Activated CD4-positive, alpha-beta T cell treated with anti-CD3 and anti-CD28 coated beads, Interleukin-2, Interleukin-4, amounts not matched to agents 100 ng/mL and 50 ng/mL, durations not matched to agents 16 hours and 8 hours (primary cell): ENCODE results near the gene DYNC1I1.
A peak's percentile ranks its signal among the peaks of the same experiment; 100 is the strongest.

Experiments used
- DNase-seq: peaks from one replicate; pipeline ENCODE4 v3.0.0-alpha.2; 2020; ENCODE audit warnings: low spot score

DYNC1I1 gene

DNA sequence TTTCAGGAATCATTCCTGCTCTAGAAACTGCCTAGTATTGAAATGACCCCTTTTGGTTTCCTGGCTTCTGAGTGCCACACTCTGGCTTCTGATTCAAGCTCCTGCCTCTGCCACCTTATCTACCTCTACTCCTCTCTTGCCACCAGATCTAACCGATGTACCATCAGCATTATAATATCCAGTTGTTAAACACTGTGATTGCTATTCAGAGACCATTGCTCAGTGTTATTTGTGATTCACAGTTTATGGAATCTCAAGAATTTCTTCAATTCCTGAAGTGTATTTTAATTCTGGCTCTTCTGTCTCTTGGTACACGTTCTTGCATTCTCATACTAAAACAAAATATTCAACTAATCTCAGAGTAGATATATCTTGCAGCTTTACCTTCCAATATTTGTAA is 88.7 kb downstream of the DYNC1I1 start:
- no peak for DNase-seq

DNA sequence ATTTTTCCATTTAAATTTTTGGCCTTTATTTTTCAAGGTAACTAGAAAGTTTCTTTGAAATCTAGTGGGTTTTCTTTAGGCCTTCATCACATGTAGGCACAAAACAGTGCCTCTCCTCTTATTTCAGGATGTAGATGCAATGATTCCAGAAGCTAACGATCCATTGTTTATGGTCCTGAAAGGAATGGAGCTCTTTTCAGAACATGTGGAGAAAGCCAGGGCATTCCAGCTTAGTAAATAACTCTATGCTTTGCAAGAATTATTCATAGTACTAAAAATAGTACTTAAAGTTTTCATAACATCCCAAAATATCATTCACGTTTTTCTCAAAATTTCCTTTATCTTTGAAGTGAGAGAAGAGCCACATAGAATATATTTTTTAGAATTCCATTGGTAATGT is 91.3 kb downstream of the DYNC1I1 start:
- DNase-seq = no peak

DNA sequence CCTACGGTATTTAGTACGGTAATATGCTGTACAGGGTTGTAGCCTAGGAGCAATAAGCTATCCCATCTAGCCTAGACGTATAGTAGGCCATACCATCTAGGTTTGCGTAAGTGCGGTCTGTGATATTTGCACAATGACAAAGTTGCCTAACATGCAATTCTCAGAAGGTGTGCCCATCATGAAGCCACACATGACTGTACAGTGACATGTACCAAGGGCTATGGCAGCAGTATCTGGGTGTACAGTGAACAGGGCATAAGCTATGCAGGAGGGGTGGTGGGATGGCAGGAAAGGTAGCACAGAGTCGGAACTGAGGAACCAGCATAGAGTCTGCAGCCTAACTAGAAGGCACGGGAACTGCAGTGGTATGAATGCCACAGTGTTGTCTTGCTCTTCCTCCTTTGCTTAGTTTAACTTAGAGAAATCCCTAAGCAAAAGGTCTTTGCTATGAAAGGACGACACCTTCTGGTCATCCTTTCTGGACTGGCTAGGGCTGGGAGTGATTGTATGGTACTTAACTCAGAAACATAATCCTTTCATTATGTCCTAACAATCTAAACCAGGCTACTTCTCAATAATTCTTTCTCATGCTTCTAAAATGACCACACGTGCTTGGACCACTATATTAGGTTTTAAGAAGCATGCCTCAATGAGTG is 93.5 kb downstream of the DYNC1I1 start:
- DNase-seq = no peak

DNA sequence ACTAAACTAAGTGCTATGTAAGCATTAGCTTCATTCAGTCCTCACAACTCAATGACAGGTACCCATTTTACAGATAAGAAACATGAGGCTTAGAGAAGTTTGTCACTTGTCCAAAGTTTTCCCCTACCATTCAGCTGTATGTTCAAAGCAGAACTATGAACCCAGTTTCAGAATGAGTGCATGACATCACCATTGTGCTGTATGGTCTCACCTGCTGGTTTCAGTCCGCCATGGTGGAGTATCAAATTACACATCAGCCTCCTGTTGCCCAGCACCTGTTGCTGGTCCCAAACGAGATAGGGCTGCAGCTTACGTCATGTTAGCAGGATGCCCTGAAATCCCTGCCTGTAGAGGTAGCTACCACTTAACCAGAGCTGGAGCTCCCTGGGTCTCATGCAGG is 95.0 kb downstream of the DYNC1I1 start:
- peak; percentile 17 for DNase-seq

DNA sequence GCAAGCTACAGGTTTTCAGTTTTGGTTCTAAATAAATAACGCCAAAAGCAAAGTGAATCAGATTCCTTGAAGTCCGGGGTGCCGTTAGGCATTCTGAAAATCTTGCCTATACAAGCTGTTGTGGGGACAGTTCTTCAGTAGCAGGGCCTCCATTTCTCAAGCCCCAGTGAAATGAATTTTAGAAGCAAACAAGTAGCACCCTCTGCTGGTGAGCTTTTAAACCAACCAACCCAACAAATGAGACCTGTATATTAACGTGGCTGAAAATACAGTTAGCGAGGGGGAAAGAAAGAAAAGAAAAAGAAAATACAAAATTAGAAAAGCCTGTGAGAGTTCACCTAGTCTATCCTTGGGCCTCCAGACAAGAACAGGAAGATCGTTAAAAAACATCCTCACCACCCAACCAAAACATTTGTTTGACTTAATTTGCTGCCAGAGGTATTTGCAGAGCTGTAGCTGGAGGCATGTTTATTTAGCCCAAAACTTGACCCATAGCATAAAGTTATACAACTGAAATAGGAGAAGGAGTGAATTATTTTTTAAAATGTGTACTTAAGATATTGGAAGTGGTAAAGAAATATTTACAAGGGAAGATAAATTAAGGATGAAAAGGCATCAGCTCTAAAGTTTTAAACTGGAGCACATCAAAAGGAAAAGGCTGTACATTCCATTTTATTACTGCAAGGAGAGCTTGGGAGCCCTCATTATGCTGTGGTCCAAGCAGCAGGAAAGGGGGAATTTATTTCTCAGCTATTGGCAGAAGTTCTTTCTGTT is 98.9 kb downstream of the DYNC1I1 start:
- DNase-seq = peak; percentile 51

DNA sequence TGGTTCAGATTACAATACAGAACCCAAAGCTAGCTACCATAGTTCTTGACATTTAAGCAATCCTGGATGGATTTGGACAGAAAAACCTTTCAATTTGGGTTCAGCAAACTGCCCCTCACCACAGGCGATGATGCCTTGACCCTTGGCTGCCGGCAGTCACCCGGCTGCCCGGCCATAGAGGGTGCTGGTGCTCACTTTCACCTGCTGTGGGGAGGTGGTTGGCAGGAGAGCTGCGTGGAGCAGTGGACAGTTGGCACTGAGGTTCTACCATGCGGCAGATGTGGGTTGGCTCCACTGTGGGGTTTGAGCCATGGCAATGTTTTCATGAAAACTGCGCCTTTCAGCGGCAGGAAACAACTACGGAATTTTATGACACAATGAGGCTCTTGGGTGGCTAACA is 99.5 kb downstream of the DYNC1I1 start:
- no peak for DNase-seq

DNA sequence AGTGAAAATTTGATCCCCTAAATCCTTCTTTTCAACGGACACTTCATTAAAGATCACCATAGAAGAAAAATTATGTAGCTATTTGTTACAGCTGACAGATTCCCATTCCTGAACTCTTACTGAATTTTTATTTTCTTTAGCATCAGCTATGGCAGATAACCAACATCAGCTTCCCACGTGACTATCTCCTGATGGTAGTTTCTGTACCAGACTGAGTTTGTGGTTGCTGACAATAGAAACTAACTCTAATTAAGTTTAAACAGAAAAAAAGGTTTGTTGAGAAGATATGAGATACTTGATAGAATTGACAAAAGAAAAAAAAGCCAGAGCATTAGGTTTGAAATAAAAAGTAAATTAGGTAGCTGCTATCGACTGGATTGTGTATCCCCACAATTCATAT is 101.8 kb downstream of the DYNC1I1 start:
- DNase-seq = no peak

DNA sequence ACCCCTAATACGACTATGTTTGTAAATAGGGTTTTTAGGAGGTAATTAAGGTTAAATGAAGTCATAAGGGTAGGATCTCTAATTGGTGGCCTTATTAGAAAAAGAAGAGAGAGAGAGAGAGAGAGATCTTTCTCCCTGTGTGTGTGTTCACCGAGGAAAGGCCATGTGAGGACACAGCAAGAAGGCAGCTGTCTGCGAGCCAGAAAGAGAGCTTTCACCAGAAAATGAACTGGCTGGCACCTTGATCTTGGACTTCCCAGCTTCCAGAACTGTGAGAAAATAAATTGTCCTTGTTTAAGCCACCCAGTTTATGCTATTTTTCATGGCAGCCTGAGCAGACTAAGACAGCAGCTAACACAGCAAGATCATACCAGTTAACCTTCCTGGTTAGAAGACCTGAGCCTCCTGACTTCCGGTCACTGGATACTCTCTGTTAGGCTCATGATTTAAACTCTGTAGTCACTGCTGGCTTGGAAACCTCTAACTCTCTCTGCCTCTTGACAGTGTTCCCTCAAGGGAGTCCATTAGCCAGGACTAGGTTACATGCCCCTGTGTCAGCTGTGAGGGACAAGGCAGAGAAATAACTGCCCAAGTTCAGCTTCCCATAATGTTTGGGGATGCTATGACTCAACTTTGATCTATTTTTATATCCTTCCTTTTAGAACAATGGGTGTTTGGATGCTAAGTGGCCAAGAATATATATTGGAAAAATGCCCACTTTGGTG is 102.3 kb downstream of the DYNC1I1 start:
- no peak for DNase-seq

DNA sequence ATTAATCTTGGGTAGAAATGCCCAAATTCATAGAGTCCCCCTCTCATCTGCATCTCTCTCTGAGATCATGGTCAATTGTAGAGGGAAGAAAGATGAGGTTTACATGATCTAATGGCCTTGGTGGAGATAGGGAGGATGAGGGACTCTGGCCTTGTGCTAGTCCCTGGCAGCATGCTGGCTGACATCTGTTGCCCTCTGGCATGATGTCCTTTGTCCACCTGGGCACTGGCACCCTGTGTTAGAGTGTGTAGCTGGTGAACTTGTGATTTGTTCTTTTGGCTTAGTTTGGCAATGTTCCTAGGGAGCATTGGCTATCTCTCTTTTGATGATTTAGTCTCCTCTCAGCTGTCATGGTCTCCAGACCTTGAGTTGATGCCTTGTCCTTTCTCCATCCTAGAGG is 103.2 kb downstream of the DYNC1I1 start:
- no peak for DNase-seq

DNA sequence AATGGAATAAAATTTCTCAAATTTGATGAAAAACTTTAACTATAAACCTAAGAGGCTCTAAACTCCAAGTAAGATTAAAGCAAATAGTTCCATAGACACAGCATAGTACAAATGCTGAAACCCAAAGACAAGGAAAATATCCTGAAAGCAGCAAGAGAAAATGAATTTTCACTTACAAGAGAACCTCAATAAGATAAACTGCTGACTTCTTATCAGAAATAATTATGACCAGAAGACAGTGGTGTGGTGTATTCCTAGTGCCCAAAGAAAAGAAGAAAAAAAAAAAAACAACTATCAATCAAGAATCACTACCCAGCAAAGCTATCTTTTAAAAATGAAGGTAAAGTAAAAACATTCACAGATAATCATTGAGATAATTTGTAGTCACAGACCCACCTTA is 106.3 kb downstream of the DYNC1I1 start:
- no peak for DNase-seq

DNA sequence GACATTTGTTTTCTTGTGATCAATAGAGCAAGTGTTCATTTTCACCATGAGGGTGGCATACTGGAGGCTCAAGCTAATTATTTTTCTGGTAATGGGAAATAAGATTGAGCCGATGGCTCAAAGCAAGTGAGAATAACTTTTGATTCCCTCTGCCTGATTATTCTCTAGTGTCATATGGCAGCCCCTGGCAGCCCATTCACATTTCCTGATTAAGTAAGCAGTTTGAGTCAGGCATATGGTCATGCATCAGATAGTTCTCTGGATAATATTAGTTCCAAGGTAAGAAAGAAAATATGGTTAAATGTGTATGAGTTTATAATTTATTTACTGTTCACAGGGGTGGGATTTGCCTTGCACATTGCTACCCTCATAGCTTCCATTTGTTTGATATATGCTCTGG is 109.2 kb downstream of the DYNC1I1 start:
- DNase-seq = no peak

DNA sequence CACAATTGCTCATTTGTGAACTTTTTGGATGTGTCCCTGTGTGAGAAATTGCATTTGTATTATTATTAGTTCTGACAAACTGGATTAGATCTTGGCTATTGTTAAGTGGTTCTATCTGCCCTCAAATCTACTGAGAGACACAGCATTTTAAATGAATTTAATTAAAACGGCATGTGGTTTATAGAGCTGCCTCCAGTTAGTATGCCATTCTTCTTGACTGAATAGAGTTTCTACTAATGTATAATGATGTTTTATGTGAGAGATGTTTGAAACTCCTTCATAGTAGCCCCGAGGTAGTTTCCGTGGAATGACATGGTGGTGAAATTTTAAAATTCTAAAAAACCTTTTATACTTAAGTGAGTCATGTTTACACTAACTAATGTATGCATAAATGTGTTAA is 110.9 kb downstream of the DYNC1I1 start:
- no peak for DNase-seq

DNA sequence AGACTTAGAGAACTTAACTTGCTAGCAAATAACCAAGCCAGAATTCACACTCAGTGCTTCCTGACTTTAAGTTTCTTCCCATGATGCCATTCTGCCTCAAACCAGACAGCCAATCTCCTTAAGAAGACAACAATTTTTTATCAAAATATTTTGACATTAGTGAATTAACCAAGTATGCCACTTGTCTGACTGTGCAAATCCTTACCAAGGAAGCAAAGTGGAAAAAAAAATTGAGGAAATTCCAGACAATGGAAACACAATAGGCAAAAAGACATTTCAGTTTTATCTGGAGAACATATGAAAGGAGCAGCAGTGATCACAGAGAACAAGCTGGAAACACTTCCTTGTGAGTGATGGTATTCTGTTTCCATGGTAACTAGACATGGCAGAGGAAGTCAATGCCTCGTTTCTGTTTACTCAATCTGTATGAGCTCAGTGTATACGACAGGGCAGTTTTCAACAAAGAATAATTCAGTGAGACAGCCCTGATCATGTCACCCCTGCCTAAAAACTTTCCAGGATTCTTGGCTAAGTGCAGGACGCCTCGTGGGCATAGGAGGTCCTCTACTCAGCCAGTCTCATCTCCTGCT is 114.2 kb downstream of the DYNC1I1 start:
- no peak for DNase-seq

DNA sequence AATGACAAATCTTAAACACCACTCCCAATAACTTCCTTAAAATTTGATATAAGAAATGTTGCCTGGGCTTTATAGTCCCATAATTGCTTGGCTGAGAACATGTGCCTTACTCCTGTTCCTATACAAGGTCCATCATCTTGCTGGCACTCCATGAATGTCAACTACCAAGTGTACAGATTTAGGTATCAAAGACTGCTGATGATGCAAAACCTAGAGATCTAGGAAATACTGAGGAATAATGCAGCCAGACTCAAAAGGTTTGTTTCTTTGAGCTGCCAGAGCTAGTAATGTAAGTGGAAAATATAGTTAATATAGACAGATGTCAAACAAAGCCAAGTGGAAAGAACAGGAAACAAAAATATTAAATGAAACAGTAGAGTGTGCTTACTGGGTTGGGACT is 121.1 kb downstream of the DYNC1I1 start:
- DNase-seq = no peak

DNA sequence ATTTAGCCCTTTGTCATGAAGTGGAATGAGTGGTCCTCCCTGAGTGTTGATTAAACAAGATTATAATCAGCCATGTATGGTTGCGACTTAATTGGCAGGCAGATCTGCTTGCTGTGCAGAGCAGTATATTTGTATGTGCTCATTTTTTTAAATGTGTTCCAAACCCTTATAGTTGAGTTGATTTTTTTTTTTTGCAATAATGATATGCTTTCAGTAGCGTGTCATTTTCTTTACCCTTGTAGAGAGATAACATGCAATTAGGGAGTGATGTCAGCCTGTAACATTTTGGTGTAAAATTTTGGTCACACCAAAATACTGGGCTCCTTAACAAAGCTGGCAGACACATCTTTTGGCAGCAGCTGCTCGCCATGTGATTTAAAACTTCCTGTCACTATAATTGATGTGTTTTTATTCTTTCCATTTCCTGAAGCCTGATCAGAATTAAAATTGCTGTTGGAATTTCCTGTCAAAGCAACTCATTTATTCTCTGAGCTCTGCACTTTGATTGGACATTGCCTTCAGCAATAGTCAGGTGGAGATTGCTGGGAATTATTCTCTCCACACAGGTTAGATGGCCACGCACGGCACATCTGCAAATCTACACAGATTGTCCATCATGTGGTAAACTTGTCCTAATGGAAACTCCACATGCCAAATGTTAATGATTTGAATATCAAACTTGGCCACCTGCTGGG is 125.3 kb downstream of the DYNC1I1 start:
- no peak for DNase-seq

DNA sequence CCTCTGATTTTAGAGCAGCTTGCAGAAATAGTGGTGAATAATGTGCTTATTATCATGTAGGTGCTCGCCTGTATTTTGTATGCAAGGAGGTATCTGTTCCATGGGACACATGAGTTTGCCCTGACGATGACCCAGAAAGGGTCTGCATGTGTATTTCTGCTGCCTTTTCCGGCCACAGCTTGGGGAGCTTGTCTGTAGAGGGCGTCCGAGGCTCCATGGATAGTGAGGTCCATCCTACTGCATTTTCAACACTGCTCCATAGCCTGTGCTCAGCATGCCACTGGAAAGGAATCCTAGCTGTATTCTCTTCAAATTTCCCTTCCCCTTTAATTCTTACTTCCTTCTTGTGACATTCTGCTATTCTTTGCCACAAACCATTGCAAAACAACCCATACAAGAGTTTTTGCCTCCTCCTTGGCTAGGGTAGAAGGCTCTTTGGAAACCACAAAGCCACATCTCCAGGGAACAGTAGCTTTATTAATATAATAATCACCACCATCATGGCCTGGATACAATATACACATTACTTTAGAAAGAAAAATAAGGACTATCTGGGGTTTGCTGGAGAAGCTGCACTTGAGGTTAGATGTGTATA is 127.7 kb downstream of the DYNC1I1 start:
- DNase-seq = no peak

DNA sequence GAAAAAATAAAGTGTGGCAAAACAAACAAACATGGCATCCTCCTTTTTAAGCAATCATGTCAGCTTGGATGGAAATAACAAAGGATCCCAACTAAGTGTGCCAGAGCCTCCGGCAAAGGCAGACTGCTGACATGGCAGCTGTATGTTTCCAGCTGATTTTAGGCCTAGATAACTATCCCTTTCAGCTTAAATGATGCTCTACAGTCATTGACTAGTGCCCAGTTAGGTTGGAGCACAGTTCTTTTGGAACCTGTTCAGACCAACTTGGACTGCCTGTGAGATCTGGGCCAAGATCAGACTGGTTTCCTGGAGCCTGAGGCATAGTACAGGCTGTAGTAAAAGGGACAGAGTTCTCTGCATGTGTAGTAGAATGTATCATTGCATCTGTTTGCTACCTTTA is 128.7 kb downstream of the DYNC1I1 start:
- DNase-seq = no peak

DNA sequence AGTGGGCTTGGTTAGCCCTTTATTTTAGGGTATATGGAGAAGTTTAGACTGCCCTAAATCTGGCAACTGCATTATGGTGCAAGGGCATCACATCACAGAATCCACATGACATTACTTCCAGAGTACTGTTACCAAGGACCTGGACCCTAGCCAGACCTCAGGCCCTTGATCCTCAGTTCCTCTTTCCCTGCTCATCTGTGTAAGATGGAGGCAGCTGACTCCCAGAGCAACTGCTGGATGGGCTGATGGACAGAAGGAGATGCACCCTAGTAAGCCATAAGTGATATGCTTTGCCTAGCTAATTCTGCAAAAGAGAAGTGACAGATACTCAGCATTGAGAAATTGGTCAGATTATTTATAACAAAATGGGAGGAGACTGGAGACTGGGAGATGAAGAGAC is 131.7 kb downstream of the DYNC1I1 start:
- DNase-seq = no peak

DNA sequence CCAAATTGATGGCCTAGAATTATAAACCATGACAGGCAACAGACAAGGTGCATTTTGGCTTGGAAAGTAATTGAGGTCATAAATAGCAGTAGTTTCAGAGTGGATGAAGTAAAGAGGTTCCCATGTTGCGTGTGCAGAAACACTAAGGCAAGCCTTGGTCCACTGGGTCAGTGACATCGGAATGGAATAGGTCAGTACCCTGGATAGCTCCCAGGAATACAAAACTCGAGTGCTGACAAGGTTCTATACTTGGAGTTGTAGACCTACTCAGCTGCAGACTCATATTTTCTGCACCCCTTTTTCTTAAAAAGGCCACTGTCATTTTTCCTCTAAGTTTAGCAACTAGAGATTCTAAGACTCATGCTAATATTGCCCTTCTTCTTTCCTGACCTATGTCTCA is 132.8 kb downstream of the DYNC1I1 start:
- no peak for DNase-seq

DNA sequence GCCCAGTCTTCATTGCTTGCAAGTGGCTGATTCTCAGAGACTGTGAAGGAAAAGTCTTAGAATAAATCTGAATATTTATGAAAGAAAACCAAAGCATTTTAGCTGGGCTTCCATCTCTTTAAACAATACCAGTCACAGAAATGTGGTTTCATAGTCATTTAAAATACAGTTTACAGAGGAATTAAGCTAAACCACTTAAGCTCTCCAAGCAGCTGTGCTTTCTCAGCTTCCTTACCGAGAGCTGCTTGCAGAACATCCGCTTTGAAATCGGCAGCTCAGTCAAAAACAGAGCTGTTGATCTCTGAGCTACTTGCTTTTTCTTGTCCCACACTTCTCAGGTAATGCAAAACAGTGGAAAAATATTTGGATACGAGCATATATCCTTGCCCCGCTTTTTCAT is 134.5 kb downstream of the DYNC1I1 start:
- DNase-seq = no peak

DNA sequence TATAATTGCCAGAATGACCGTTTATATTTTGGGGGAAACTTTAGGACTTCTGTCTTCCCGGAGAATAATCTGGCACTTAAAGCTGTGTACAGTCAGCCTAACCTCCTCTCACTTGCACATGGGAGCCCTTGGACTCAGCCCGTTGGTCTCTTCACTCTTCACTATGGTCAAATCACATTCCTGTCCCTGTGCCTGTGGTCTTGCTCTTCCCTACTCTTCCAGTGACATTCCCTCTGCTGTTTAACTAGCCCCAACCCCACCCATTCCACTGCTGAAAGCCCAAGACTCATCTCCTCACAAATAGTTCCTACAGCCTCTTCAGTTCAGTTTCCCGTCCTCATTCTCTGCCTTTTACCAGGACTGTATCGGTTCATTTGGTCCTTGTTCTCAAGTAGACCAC is 135.0 kb downstream of the DYNC1I1 start:
- DNase-seq = no peak

DNA sequence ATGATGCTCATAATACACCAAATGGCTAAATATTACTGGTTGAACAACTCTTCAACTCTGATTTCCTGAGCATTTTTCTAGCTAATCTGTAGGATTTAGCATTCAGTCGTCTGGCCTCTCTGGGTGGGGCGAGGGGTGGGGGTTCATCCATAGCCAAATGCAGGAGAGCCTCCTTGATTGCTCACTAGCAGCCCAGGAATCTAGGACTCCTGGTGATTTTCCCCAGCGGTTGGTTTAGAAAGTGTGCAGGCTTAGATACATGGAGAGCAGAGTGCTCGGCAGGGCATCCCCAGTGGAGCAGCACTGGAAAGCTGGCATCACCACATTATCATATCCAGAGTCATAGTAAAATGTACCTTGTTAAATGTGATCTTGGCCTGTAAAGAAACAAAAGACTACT is 136.1 kb downstream of the DYNC1I1 start:
- no peak for DNase-seq
